GM19099 (cell line): ENCODE measurements around the gene NRXN3.

Source experiments
- POLR2A ChIP-seq: IDR thresholded peaks from 3 replicates; pipeline ENCODE4 v1.6.1; 2011; ENCODE audit warnings: low read depth; ENCODE audit not compliant: insufficient read length; ENCODE audit errors: extremely low read depth

Gene NRXN3

GRCh38 chr14:78251308-78251707 lies 81.1 kb downstream of the NRXN3 start:
- no peak for TF ChIP-seq POLR2A

GRCh38 chr14:78253986-78254385 lies 83.8 kb downstream of the NRXN3 start:
- no peak for TF ChIP-seq POLR2A

GRCh38 chr14:78254911-78255461 lies 84.8 kb downstream of the NRXN3 start:
- TF ChIP-seq POLR2A = no peak

GRCh38 chr14:78259831-78260230 lies 89.7 kb downstream of the NRXN3 start:
- no peak for TF ChIP-seq POLR2A

- TF ChIP-seq POLR2A = no peak
Observed at GRCh38 chr14:78278464-78279250, 108.5 kb downstream of the NRXN3 start.

- no peak for TF ChIP-seq POLR2A
Observed at GRCh38 chr14:78282437-78282836, 112.3 kb downstream of the NRXN3 start.

- TF ChIP-seq POLR2A = no peak
Observed at GRCh38 chr14:78286210-78286609, 116.0 kb downstream of the NRXN3 start.

- no peak for TF ChIP-seq POLR2A
Observed at GRCh38 chr14:78292003-78292402, 121.8 kb downstream of the NRXN3 start.

GRCh38 chr14:78297858-78298257 lies 127.7 kb downstream of the NRXN3 start:
- TF ChIP-seq POLR2A = no peak

GRCh38 chr14:78298298-78298697 lies 128.1 kb downstream of the NRXN3 start:
- no peak for TF ChIP-seq POLR2A

- TF ChIP-seq POLR2A = no peak
Observed at GRCh38 chr14:78302841-78303240, 132.7 kb downstream of the NRXN3 start.

GRCh38 chr14:78307671-78308070 lies 137.5 kb downstream of the NRXN3 start:
- TF ChIP-seq POLR2A = no peak

- TF ChIP-seq POLR2A = no peak
Observed at GRCh38 chr14:78308079-78308478, 137.9 kb downstream of the NRXN3 start.

- no peak for TF ChIP-seq POLR2A
Observed at GRCh38 chr14:78310272-78310671, 140.1 kb downstream of the NRXN3 start.

GRCh38 chr14:78313499-78313898 lies 143.3 kb downstream of the NRXN3 start:
- no peak for TF ChIP-seq POLR2A

- TF ChIP-seq POLR2A = no peak
Observed at GRCh38 chr14:78314484-78314883, 144.3 kb downstream of the NRXN3 start.

GRCh38 chr14:78316052-78316451 lies 145.9 kb downstream of the NRXN3 start:
- no peak for TF ChIP-seq POLR2A

GRCh38 chr14:78316786-78317185 lies 146.6 kb downstream of the NRXN3 start:
- no peak for TF ChIP-seq POLR2A

- no peak for TF ChIP-seq POLR2A
Observed at GRCh38 chr14:78319406-78319805, 149.2 kb downstream of the NRXN3 start.
